GM23248 (cell line): ENCODE data around the gene INO80B. TPM values are rescaled to one million over a fixed set of nuclear protein-coding genes. Genes with fewer than 3 reads are reported as not detected.

Experiments
- DNase-seq: peaks from one replicate; pipeline ENCODE4 v3.0.0-alpha.2; 2015
- H2AFZ ChIP-seq: fragments of 200-600 bp; sonication (generic); 2 replicates; pipeline ENCODE4 v1.6.1; 2016; ENCODE audit warnings: antibody characterized with exemption
- H3F3A ChIP-seq: fragments of 200-600 bp; sonication (generic); 2 replicates; pipeline ENCODE4 v1.6.1; 2016; ENCODE audit warnings: mild to moderate bottlenecking, antibody characterized with exemption, mixed run types; ENCODE audit not compliant: insufficient read depth
- H3K27ac ChIP-seq: fragments of 200-600 bp; sonication (generic); 2 replicates; pipeline ENCODE4 v1.5.1; 2016; ENCODE audit warnings: mild to moderate bottlenecking
- H3K27me3 ChIP-seq: fragments of 200-600 bp; sonication (generic); replicated peaks from 2 replicates; pipeline ENCODE4 v1.6.1; 2016; ENCODE audit warnings: mild to moderate bottlenecking; ENCODE audit not compliant: insufficient read depth
- H3K36me3 ChIP-seq: fragments of 200-600 bp; sonication (generic); 2 replicates; pipeline ENCODE4 v1.6.1; 2016; ENCODE audit warnings: low read depth, mild to moderate bottlenecking
- H3K4me1 ChIP-seq: fragments of 200-600 bp; sonication (generic); 2 replicates; pipeline ENCODE4 v1.6.1; 2016; ENCODE audit warnings: mild to moderate bottlenecking; ENCODE audit not compliant: insufficient read depth
- H3K4me2 ChIP-seq: fragments of 200-600 bp; sonication (generic); one replicate; pipeline ENCODE4 v1.6.1; 2016; ENCODE audit warnings: mild to moderate bottlenecking; ENCODE audit not compliant: unreplicated experiment
- H3K4me3 ChIP-seq: fragments of 200-600 bp; sonication (generic); 2 replicates; pipeline ENCODE4 v1.5.1; 2016; ENCODE audit warnings: mild to moderate bottlenecking
- H3K79me2 ChIP-seq: fragments of 200-600 bp; sonication (generic); 2 replicates; pipeline ENCODE4 v1.6.1; 2016; ENCODE audit warnings: mild to moderate bottlenecking; ENCODE audit not compliant: insufficient read depth
- H3K9ac ChIP-seq: fragments of 200-600 bp; sonication (generic); 2 replicates; pipeline ENCODE4 v1.6.1; 2016; ENCODE audit warnings: mild to moderate bottlenecking
- H3K9me2 ChIP-seq: fragments of 200-600 bp; sonication (generic); 2 replicates; pipeline ENCODE4 v1.6.1; 2016; ENCODE audit warnings: mixed run types, mild to moderate bottlenecking, moderate library complexity; ENCODE audit not compliant: insufficient read depth
- H3K9me3 ChIP-seq: fragments of 200-600 bp; sonication (generic); one replicate; pipeline ENCODE4 v1.6.1; 2017; ENCODE audit warnings: low read depth
- H4K20me1 ChIP-seq: fragments of 200-600 bp; sonication (generic); 2 replicates; pipeline ENCODE4 v1.6.0; 2016; ENCODE audit not compliant: insufficient read depth
- EZH2 ChIP-seq: fragments of 200-600 bp; sonication (generic); IDR thresholded peaks from 2 replicates; pipeline ENCODE4 v1.6.1; 2018; ENCODE audit warnings: antibody characterized with exemption, mild to moderate bottlenecking; ENCODE audit not compliant: insufficient read depth, poor library complexity, severe bottlenecking
- EZH2phosphoT487 ChIP-seq: fragments of 200-600 bp; sonication (generic); IDR thresholded peaks from 2 replicates; pipeline ENCODE4 v1.6.1; 2018; ENCODE audit warnings: antibody characterized with exemption, moderate library complexity, mild to moderate bottlenecking, low read depth; ENCODE audit not compliant: insufficient read depth
- WGBS, 2 experiments: methylation state at CpG; one replicate each; pipeline ENCODE4 v1.1.6; 2015 to 2017; ENCODE audit warnings: low lambda C conversion rate in 2 of 2, low coverage in 1 of 2; ENCODE audit errors: missing lambda C conversion rate in 2 of 2; 5-methylcytosine and 5-hydroxymethylcytosine counted together
- in situ Hi-C: fragments of 300-500 bp; cut with MboI; formaldehyde crosslinking; loops from 2 replicates; pipeline ENCODE4 v1.15.0; 2020
- polyA plus RNA-seq: library from polyadenylated mRNA; unstranded; fragments of >200 nt; fragmentation: Nextera tagmentation; extraction: Ambion mirVana; gene quantifications from 2 replicates; pipeline ENCODE4 v1.2.1, GENCODE V29; 2016
- total RNA-seq: library from RNA; depleted of rRNA; stranded (reverse); fragments of >200 nt; shearing (Covaris generic); gene quantifications from 2 replicates; pipeline ENCODE4 v1.2.3, GENCODE V29; 2014

The INO80B gene
- total and polyA plus RNA-seq, 2 experiments from 2014 or later, result 4.9 to 10.9 TPM

DNA sequence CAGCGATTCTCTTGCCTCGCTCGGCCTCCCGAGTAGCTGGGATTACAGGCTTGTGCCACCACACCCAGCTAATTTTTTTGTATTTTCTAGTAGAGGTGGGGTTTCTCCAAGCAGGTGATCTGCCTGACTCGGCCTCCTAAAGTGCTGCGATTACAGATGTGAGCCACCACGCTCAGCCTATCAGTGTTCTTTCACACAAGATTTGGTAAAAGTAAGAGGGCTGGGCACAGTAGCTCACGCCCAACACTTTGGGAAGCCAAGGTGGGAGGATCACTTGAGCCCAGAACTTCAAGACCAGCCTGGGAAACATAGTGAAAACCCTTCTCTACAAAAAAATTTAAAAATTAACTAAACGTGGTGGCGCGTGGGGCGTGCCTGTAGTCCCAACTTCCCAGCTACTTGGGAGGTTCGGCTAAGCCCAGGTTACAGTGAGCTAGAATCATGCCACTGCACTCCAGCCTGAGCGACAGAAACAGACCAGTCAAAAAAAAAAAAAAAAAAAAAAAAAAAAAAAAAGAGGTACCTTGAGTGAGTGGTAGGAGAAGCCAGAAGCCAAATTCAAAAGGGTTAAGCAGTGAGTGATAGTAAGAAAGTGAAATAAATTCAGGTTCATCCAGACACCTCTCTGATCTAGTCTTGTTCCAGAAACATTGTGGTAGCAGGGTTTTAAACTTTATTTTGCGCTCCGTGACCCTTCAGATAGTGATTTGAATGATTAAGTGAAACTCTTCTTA, 16.6 kb downstream of the INO80B start:
- DNase-seq, result peak; percentile 20
- in situ Hi-C loops, result no loop called here
- Histone ChIP-seq H3K9me3 (no peaks in the 10 kb centered on the region), H3K4me1 (peaks cover 15% of the 10 kb centered on the region), H3K4me2 (peak overlapping the region; percentile 85), H3K36me3 (0 out of 2 replicates have a peak, but pooled peaks cover 4% of the 10 kb centered on the region), H3F3A (peaks cover 33% of the 10 kb centered on the region), H3K27ac (peak overlapping the region; percentile 87), H3K4me3 (peak overlapping the region; percentile 87), H3K79me2 (peaks cover 14% of the 10 kb centered on the region), H3K27me3 (no peaks in the 10 kb centered on the region), H4K20me1 (no peaks in the 10 kb centered on the region), H3K9ac (peak overlapping the region; percentile 88), H3K9me2 (no peaks in the 10 kb centered on the region), H2AFZ (peak overlapping the region; percentile 95)
- WGBS, 2 experiments, result 45 to 47% methylated on average over 16 of the region's 16 CpGs
- no peak for TF ChIP-seq EZH2phosphoT487
- TF ChIP-seq EZH2, result no peak

DNA sequence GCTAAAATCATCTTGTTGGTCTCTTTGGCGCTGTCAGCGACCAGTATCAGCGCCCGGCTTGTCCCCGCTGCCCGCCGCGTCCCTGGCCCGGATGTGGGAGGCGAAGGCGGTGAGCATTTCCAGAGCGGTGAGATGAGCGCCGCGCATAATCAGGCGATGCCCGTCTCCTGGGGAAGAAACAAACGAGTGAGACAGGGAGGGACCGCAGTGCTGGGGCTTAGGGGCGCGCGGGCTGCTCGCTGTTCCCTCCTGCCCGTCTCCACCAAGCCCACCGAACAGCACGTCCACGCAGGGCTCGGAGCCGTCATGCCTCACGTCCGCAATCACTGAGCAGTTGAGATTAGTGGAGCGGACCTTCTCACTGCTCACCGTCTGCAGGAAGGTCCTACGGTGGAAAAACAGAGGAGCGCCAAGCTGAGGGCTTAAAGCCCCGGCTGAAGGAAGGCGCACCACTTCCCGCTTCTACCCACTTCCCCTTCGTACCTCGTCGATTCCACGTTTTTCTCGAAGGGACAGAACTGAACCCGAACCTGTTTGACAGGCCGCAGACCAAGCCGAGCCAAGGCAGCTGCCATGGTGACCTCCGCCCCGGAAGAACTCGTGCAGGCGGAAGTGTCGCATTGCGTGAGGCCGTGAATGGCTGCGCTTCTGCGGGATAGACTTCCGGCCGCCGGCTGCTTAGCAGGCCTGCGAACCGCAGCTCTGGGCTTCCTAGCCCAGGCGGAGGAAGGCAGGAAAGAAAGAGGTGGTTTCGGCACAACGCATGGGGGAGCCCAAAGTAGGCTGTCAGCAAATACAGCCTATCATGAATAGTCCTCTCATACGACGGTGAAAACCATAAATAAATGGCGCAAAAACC, 17.4 kb downstream of the INO80B start, which contains the start of gene MRPL53:
Gene MRPL53 (minus strand): TSS at position 595 of the 859 bp plus-strand sequence. CDS start 20 bp downstream, at position 575.
- no peaks in the 10 kb centered on the region for H3K9me3 ChIP-seq
- H3K4me2 ChIP-seq, result peak within 1 kb of the TSS; percentile 85
- H4K20me1 ChIP-seq, result no peaks in the 10 kb centered on the region
- H3K27ac ChIP-seq, result peak within 1 kb of the TSS; percentile 87
- peaks cover 31% of the 10 kb centered on the region for H3F3A ChIP-seq
- H2AFZ ChIP-seq, result peak within 1 kb of the TSS; percentile 95
- H3K9ac ChIP-seq, result peak within 1 kb of the TSS; percentile 88
- H3K27me3 ChIP-seq, result no peaks in the 10 kb centered on the region
- no peaks in the 10 kb centered on the region for H3K9me2 ChIP-seq
- 0 out of 2 replicates have a peak, but pooled peaks cover 9% of the 10 kb centered on the region for H3K36me3 ChIP-seq
- H3K4me3 ChIP-seq, result peak within 1 kb of the TSS; percentile 87
- WGBS, 2 experiments, result 1% methylated on average over 66 of the region's 66 CpGs
- DNase-seq, result peak; percentile 97
- peaks cover 15% of the 10 kb centered on the region for H3K4me1 ChIP-seq
- TF ChIP-seq EZH2 (no peak), EZH2phosphoT487 (no peak)
- H3K79me2 ChIP-seq, result peaks cover 17% of the 10 kb centered on the region; the same call in 1 of the 2 replicates
- in situ Hi-C loops, result no loop called here

- Histone ChIP-seq H2AFZ (peak overlapping the region; percentile 95), H3K9me3 (no peaks in the 10 kb centered on the region), H3K4me2 (peak overlapping the region; percentile 85), H3K4me1 (peaks cover 15% of the 10 kb centered on the region), H3K9me2 (no peaks in the 10 kb centered on the region), H3F3A (peaks cover 28% of the 10 kb centered on the region), H3K27me3 (no peaks in the 10 kb centered on the region), H3K36me3 (0 out of 2 replicates have a peak, but pooled peaks cover 13% of the 10 kb centered on the region), H3K9ac (peak overlapping the region; percentile 88), H3K27ac (peak overlapping the region; percentile 87), H3K4me3 (peak overlapping the region; percentile 87), H4K20me1 (no peaks in the 10 kb centered on the region), H3K79me2 (peaks cover 20% of the 10 kb centered on the region; the same call in 1 of the 2 replicates)
- 8 to 9% methylated on average over 7 of the region's 7 CpGs for WGBS, 2 experiments
- no peak for DNase-seq
- TF ChIP-seq EZH2 (no peak), EZH2phosphoT487 (no peak)
- in situ Hi-C loops, result no loop called here
Observed at GRCh38 chr2:74472945-74473258, 18.0 kb downstream of the INO80B start.

- TF ChIP-seq EZH2phosphoT487 (no peak), EZH2 (no peak)
- H3K27me3 ChIP-seq, result no peaks in the 10 kb centered on the region
- in situ Hi-C loops, result no loop called here
- no peaks in the 10 kb centered on the region for H4K20me1 ChIP-seq
- no peak overlapping the region for H3K4me2 ChIP-seq
- H3K9me3 ChIP-seq, result no peaks in the 10 kb centered on the region
- peaks cover 15% of the 10 kb centered on the region for H3K4me1 ChIP-seq
- no peak overlapping the region for H3K27ac ChIP-seq
- no peak overlapping the region for H3K9ac ChIP-seq
- H3K36me3 ChIP-seq, result 0 out of 2 replicates have a peak, but pooled peaks cover 13% of the 10 kb centered on the region
- no peak overlapping the region for H2AFZ ChIP-seq
- no peak for DNase-seq
- H3F3A ChIP-seq, result peaks cover 28% of the 10 kb centered on the region
- H3K9me2 ChIP-seq, result no peaks in the 10 kb centered on the region
- WGBS, 2 experiments, result 98 to 99% methylated on average over 6 of the region's 6 CpGs
- H3K79me2 ChIP-seq, result peaks cover 36% of the 10 kb centered on the region
- no peak overlapping the region for H3K4me3 ChIP-seq
Observed at GRCh38 chr2:74474481-74474880, 19.6 kb downstream of the INO80B start.
